Natural killer cell (primary cell): ENCODE measurements around the gene ADGRV1. TPM values are rescaled to one million over a fixed set of nuclear protein-coding genes. Genes with fewer than 3 reads are reported as not detected.

Experiments
- ATAC-seq, 3 donors: fragments of 150-1000 bp in 2 of 3; fragments of 200-7000 bp in 1 of 3; cut with Tn5 transposase; 1 replicate in 1 of 3; 2 replicates in 2 of 3; pipeline ENCODE4 v1.10.0; 2021; ENCODE audit warnings: mild to moderate bottlenecking in 2 of 3, moderate library complexity in 2 of 3
- DNase-seq, 2 donors: peaks; one replicate each; pipeline versions ENCODE4 v3.0.0 to v3.0.0-alpha.2; 2013 to 2021; ENCODE audit warnings: mixed read lengths in 1 of 2
- H3K27ac ChIP-seq: one replicate; pipeline ENCODE4 v1.5.1; 2013; ENCODE audit warnings: mild to moderate bottlenecking, low read length
- H3K27me3 ChIP-seq: one replicate; pipeline ENCODE4 v1.6.1; 2013; ENCODE audit warnings: low read length; ENCODE audit not compliant: control insufficient read depth, insufficient read depth
- H3K36me3 ChIP-seq: one replicate; pipeline ENCODE4 v1.6.1; 2013; ENCODE audit warnings: low read length; ENCODE audit not compliant: control insufficient read depth, insufficient read depth
- H3K4me1 ChIP-seq: one replicate; pipeline ENCODE4 v1.6.1; 2013; ENCODE audit warnings: low read length; ENCODE audit not compliant: control insufficient read depth, insufficient read depth
- H3K4me3 ChIP-seq: one replicate; pipeline ENCODE4 v1.5.1; 2013; ENCODE audit warnings: low read length
- H3K9me3 ChIP-seq: one replicate; pipeline ENCODE4 v1.6.1; 2013; ENCODE audit warnings: low read length; ENCODE audit not compliant: control insufficient read depth, insufficient read depth
- H3K27ac Mint-ChIP-seq, 2 donors: one replicate each; pipeline ENCODE4 v1.8.0; 2022; ENCODE audit warnings: mild to moderate bottlenecking in 2 of 2, mixed read lengths in 2 of 2, moderate library complexity in 1 of 2
- H3K27me3 Mint-ChIP-seq, 2 donors: one replicate each; pipeline ENCODE4 v1.8.0; 2022; ENCODE audit warnings: low read depth in 2 of 2, mixed read lengths in 2 of 2
- H3K36me3 Mint-ChIP-seq: one replicate; pipeline ENCODE4 v1.8.0; 2022; ENCODE audit warnings: mixed read lengths
- H3K4me1 Mint-ChIP-seq, 2 donors: one replicate each; pipeline ENCODE4 v1.8.0; 2022; ENCODE audit warnings: mixed read lengths in 2 of 2
- H3K4me3 Mint-ChIP-seq: one replicate; pipeline ENCODE4 v1.8.0; 2022; ENCODE audit warnings: mild to moderate bottlenecking, moderate library complexity, mixed read lengths
- H3K9me3 Mint-ChIP-seq, 2 donors: one replicate each; pipeline ENCODE4 v1.8.0; 2022; ENCODE audit warnings: mixed read lengths in 2 of 2
- WGBS: methylation state at CpG from one replicate; pipeline ENCODE4 v1.1.7; 2013; ENCODE audit warnings: missing lambda C conversion rate; ENCODE audit not compliant: insufficient coverage; 5-methylcytosine and 5-hydroxymethylcytosine counted together
- intact Hi-C: fragments of 100-400 bp; cut with micrococcal nuclease; formaldehyde crosslinking; loops from one replicate; pipeline ENCODE4 v1.14.2; 2022
- total RNA-seq, 4 donors: library from RNA; stranded (reverse); fragments of 120-200 nt in 1 of 4; gene quantifications; one replicate each; pipeline versions ENCODE4 v1.2.3 to v1.2.4, GENCODE V29; 2013 to 2022
- TF ChIP-seq, protein P1 (sequence below): fragments of 200-600 bp; IDR thresholded peaks from one replicate; pipeline ENCODE4 v1.8.0; 2022; ENCODE audit warnings: antibody characterized with exemption

ADGRV1 gene
- total RNA-seq, 3 donors from 2014 or later (not counting 1 experiment from before 2014, with no cell fraction given), result 0.50 to 0.71 TPM; not detected in 1

DNA sequence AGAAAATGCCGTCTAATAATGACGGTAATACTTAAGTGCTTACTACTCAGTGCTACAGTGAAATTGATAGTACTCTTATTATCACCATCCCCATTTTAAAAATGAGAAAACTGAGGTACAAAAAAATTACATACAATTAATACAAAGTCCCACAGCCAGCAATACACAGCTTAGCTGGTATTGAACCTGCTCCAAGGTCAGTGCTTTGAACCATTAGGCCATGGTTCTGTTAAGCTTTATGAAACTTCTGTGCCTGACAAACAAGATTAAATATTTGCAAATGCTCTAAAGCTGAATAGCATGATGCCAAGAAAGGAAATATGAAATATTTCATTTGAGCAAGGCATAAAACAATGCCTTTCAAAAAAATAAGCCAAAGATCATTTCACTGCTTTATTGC lies 467.4 kb downstream of the ADGRV1 start:
- Mint-ChIP-seq H3K4me3 (no peak overlapping the region), H3K4me1 (no peaks in the 10 kb centered on the region), H3K27me3 (peaks cover 0 to 7% of the 10 kb centered on the region in 2 donors), H3K9me3 (no peaks in the 10 kb centered on the region), H3K27ac (no peak overlapping the region), H3K36me3 (no peaks in the 10 kb centered on the region)
- H3K4me1 ChIP-seq, result no peaks in the 10 kb centered on the region
- ATAC-seq (no peak), DNase-seq (no peak)
- TF ChIP-seq, protein P1, sequence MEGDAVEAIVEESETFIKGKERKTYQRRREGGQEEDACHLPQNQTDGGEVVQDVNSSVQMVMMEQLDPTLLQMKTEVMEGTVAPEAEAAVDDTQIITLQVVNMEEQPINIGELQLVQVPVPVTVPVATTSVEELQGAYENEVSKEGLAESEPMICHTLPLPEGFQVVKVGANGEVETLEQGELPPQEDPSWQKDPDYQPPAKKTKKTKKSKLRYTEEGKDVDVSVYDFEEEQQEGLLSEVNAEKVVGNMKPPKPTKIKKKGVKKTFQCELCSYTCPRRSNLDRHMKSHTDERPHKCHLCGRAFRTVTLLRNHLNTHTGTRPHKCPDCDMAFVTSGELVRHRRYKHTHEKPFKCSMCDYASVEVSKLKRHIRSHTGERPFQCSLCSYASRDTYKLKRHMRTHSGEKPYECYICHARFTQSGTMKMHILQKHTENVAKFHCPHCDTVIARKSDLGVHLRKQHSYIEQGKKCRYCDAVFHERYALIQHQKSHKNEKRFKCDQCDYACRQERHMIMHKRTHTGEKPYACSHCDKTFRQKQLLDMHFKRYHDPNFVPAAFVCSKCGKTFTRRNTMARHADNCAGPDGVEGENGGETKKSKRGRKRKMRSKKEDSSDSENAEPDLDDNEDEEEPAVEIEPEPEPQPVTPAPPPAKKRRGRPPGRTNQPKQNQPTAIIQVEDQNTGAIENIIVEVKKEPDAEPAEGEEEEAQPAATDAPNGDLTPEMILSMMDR, result no peak
- intact Hi-C loops, result no loop called here
- no peak overlapping the region for H3K27ac ChIP-seq
- WGBS, result 96% methylated on average over 2 of the region's 2 CpGs
- H3K36me3 ChIP-seq, result no peaks in the 10 kb centered on the region
- no peaks in the 10 kb centered on the region for H3K27me3 ChIP-seq
- H3K4me3 ChIP-seq, result no peak overlapping the region
- no peaks in the 10 kb centered on the region for H3K9me3 ChIP-seq

DNA sequence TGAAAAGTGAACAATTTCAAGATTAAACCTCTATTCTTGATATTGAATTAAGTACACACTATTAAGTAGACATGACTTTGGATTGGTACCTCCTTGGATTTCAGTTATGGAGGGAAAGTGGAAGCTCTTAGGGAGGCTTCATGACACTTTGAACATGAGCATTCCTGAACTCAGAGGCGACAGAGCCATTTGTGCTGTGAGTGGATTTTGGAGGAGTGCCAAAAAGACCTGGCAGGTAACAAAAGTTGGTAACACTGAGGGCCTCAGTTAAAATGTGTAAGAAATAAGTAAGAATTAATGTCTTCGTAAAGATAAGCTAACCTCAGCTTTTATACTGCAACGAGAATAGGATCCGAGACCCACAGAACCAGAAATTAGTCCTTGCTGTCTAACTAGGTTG lies 467.9 kb downstream of the ADGRV1 start:
- Histone ChIP-seq H3K27ac (no peak overlapping the region), H3K4me3 (no peak overlapping the region), H3K36me3 (no peaks in the 10 kb centered on the region), H3K4me1 (no peaks in the 10 kb centered on the region), H3K9me3 (no peaks in the 10 kb centered on the region), H3K27me3 (no peaks in the 10 kb centered on the region)
- TF ChIP-seq, protein P1, result no peak
- Mint-ChIP-seq H3K27ac (no peak overlapping the region), H3K36me3 (no peaks in the 10 kb centered on the region), H3K9me3 (no peaks in the 10 kb centered on the region), H3K4me1 (no peaks in the 10 kb centered on the region), H3K27me3 (peaks cover 3 to 7% of the 10 kb centered on the region in 2 donors), H3K4me3 (no peak overlapping the region)
- ATAC-seq (no peak), DNase-seq (no peak)
- intact Hi-C loops, result no loop called here
- 94% methylated on average over 4 of the region's 4 CpGs for WGBS

DNA sequence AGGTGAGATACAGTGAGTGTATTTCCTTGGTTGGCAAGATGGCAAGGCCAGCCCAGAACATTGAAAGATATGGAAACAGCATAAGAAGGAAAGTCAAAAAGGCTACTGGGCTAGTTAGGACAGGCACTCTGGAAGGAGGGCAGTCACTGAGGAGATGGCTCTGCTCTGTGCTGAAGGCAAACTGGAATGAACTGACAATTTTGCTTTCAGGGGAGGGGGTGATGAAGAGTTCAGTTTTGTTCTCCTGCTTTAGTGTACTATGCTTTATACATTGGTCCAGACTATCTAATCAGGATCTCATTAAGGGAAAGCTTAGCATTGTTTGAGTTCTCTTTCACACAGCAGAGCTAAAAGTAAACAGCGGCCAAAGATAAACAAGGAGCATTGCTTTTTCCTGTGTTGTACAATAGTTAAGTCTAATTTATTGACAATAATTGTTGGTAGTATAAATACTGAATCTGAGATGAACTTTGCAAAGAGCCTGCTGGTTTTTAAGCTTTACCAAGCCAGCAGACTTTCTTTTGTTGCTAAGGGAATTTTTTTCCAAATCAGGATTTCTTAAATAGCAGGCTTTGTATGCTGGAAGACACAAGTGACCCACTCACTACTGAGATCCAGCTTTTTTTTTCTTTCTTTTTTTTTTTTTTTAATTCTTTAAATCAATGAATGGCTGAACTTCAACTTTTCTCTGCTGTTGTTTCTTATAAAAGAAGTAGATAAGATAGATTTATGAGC lies 469.0 kb downstream of the ADGRV1 start:
- Mint-ChIP-seq H3K36me3 (no peaks in the 10 kb centered on the region), H3K4me3 (no peak overlapping the region), H3K27ac (no peak overlapping the region), H3K4me1 (no peaks in the 10 kb centered on the region), H3K9me3 (no peaks in the 10 kb centered on the region), H3K27me3 (peaks cover 3 to 7% of the 10 kb centered on the region in 2 donors)
- Histone ChIP-seq H3K27me3 (no peaks in the 10 kb centered on the region), H3K27ac (no peak overlapping the region), H3K36me3 (no peaks in the 10 kb centered on the region), H3K4me1 (no peaks in the 10 kb centered on the region), H3K4me3 (no peak overlapping the region), H3K9me3 (no peaks in the 10 kb centered on the region)
- 83% methylated on average over 1 of the region's 1 CpG for WGBS
- DNase-seq, result no peak
- TF ChIP-seq, protein P1, result no peak
- intact Hi-C loops, result no loop called here
- ATAC-seq, result no peak

DNA sequence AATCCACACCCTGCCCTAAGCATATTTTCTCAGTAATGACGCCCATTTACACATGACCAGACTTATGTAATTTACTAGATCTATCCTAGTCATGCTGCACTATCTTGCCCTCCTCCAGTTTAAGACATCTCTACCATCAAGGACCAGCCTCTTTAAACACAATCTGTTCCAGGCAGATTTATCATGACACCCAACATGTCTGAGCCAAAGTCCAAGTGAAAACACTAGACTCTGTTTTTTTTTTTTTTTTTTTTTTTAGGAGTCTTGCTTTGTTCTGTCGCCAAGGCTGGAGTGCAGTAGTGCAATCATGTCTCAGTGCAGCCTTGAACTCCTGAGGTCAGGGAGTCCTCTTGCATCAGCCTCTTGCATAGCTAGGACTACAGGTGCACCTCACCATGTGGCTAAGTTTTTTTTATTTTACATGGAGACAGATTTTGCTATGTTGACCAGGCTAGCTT lies 469.9 kb downstream of the ADGRV1 start:
- Histone ChIP-seq H3K4me1 (no peaks in the 10 kb centered on the region), H3K27ac (no peak overlapping the region), H3K4me3 (no peak overlapping the region), H3K9me3 (no peaks in the 10 kb centered on the region), H3K36me3 (no peaks in the 10 kb centered on the region), H3K27me3 (no peaks in the 10 kb centered on the region)
- WGBS, result 88% methylated on average over 2 of the region's 2 CpGs
- TF ChIP-seq, protein P1, result no peak
- no peak overlapping the region for H3K27ac Mint-ChIP-seq
- no peaks in the 10 kb centered on the region for H3K4me1 Mint-ChIP-seq
- intact Hi-C loops, result no loop called here
- ATAC-seq (no peak), DNase-seq (no peak)
- no peaks in the 10 kb centered on the region for H3K9me3 Mint-ChIP-seq
- peaks cover 3 to 7% of the 10 kb centered on the region in 2 donors for H3K27me3 Mint-ChIP-seq
- no peak overlapping the region for H3K4me3 Mint-ChIP-seq
- H3K36me3 Mint-ChIP-seq, result no peaks in the 10 kb centered on the region
